OCI-LY3 (cell line): ENCODE measurements around the gene LRRC43.

Experiments
- CTCF ChIP-seq: fragments of 200-600, 300-600 bp; sonication (generic); IDR thresholded peaks from 2 replicates; pipeline ENCODE4 v1.5.1; 2014; ENCODE audit warnings: antibody characterized with exemption, low read length, low read depth
- EZH2phosphoT487 ChIP-seq: fragments of 200-600 bp; shearing (Covaris generic); IDR thresholded peaks from 2 replicates; pipeline ENCODE4 v1.6.1; 2018; ENCODE audit warnings: antibody characterized with exemption, mixed run types, low read depth

- no peak for TF ChIP-seq EZH2phosphoT487
- no peak for TF ChIP-seq CTCF
These were observed 16.8 kb downstream of the LRRC43 start for GRCh38 chr12:122199484-122200355.
